ENCODE results near the gene ARHGDIB. TPM values are rescaled to one million over a fixed set of nuclear protein-coding genes. Genes with fewer than 3 reads are reported as not detected.

Gene ARHGDIB
- total RNA-seq, 1 donor from 2014 or later = 313 TPM

DNA sequence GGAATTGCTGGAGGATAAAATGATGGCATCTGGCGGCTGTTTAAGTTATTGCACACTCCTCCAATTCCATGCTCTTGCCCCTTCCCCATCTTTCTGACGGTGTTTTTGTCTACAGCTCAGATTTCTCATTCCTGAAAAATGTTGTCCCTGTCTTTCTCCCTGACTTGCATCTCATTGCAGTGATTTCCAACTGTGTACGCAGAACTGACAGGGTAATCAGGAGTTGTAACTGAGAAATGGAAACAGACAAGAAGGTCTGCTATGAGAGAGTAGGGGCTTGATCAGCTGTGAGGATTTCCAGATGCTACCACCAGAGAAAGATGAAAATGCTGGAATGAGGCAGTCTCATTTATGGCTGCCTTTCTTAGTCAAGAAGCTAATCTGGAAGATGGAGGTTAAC is 24.4 kb downstream of the ARHGDIB start:
- H3K4me1 ChIP-seq = no peaks in the 10 kb centered on the region
- H3K9me3 ChIP-seq = no peaks in the 10 kb centered on the region
- H3K27me3 ChIP-seq (ENCODE audit: low read depth) = no peaks in the 10 kb centered on the region
- no peak for TF ChIP-seq CTCF (IDR thresholded peaks at IDR 0.05)
- no peak overlapping the region for H3K4me3 ChIP-seq
- H3K36me3 ChIP-seq = peaks cover 7% of the 10 kb centered on the region
- intact Hi-C loops (cut with DNase I) = no loop called here
- ATAC-seq (no peak), DNase-seq (no peak)
- H3K27ac ChIP-seq = no peak overlapping the region

DNA sequence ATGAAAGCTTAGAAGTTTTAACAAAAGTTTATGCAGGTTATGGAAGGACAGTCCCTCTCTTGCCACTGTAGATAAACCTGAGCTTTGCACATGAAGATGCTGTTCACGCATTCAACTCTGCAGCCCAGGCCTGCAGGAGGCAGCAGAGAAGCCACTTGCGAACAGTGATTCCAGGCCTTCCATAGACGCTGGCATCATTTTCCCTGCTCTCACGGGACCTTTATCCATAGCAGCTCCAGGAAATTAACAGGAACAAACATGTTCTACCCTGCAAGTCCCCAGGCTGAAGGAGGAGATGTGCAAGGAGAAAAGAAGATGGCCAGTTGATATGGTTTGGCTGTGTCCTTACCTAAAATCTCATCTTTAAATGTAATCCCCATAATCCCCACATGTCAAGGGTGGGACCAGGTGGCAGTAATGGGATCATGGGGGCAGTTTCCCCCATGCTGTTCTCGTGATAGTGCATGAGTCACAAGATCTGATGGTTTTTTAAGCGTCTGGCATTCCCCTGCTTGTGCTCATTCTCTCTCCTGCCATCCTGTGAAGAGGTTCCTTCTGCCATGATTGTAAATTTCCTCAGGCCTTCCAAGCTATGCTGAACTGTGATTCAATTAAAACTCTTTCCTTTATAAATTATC is 25.1 kb downstream of the ARHGDIB start:
- Histone ChIP-seq H3K27ac (no peak overlapping the region), H3K36me3 (no peaks in the 10 kb centered on the region), H3K4me3 (no peak overlapping the region), H3K27me3 (ENCODE audit: low read depth) (no peaks in the 10 kb centered on the region), H3K9me3 (no peaks in the 10 kb centered on the region), H3K4me1 (no peaks in the 10 kb centered on the region)
- ATAC-seq = no peak
- intact Hi-C loops (cut with DNase I) = no loop called here
- peak; percentile 28 for TF ChIP-seq CTCF (IDR thresholded peaks at IDR 0.05)
- DNase-seq = no peak

GRCh38 chr12:14935031-14935430 is 26.4 kb downstream of the ARHGDIB start:
- ATAC-seq = peak; percentile 42 to 85
- no peak overlapping the region for H3K27ac ChIP-seq

GRCh38 chr12:14934511-14934910 is 26.9 kb downstream of the ARHGDIB start:
- intact Hi-C loops (cut with DNase I) = no loop called here
- no peaks in the 10 kb centered on the region for H3K27me3 ChIP-seq (ENCODE audit: low read depth)
- no peak for DNase-seq
- peaks cover 11% of the 10 kb centered on the region for H3K4me1 ChIP-seq
- no peak overlapping the region for H3K4me3 ChIP-seq
- no peaks in the 10 kb centered on the region for H3K9me3 ChIP-seq
- H3K27ac ChIP-seq = no peak overlapping the region
- ATAC-seq = no peak
- no peaks in the 10 kb centered on the region for H3K36me3 ChIP-seq
- no peak for TF ChIP-seq CTCF (IDR thresholded peaks at IDR 0.05)

More at GRCh38 chr12:14935031-14935430, 26.4 kb downstream of the ARHGDIB start:
- Histone ChIP-seq H3K36me3 (no peaks in the 10 kb centered on the region), H3K4me1 (peaks cover 9% of the 10 kb centered on the region), H3K4me3 (no peak overlapping the region), H3K27me3 (ENCODE audit: low read depth) (no peaks in the 10 kb centered on the region), H3K9me3 (no peaks in the 10 kb centered on the region)
- DNase-seq = no peak
- intact Hi-C loops (cut with DNase I) = no loop called here
- TF ChIP-seq CTCF (IDR thresholded peaks at IDR 0.05) = no peak

DNA sequence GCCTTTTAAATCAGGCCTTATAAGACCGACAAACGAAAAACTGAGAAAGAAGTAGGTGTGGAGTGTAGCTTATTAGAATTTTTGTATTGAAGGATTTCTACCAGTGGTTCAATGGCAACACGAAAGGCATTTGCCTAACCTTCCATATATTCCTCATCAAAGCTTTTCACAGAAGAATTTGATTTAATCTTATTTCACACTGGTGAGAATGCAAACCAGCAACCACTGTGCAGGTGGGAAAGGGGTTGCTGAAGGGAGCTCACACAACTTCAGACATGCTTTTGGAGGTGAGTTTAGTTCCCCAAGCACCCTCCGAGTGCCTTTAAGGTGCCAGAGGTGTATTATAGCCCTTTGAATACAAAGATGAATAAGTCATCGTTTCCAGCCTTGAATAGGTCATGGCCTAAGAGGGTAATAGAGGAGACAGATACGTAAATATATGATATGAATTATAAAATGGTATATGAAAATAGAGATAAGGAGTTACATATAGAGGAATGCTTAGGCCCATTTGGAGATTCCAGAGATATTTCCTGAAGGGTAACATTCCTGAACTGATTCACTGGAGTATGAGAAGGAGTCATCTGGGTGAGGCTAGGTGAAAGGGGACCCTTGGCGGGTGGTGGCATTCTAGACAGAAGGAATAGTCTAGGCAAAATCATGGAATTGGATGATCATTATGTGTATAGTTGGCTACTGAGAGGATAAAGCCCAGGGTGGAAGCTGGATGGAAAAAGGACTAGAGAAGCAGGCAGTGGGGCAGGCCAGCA is 29.4 kb downstream of the ARHGDIB start:
- intact Hi-C loops (cut with DNase I) = no loop called here
- no peak for TF ChIP-seq CTCF (IDR thresholded peaks at IDR 0.05)
- H3K27me3 ChIP-seq (ENCODE audit: low read depth) = no peaks in the 10 kb centered on the region
- ATAC-seq (no peak), DNase-seq (no peak)
- no peak overlapping the region for H3K4me3 ChIP-seq
- no peak overlapping the region for H3K27ac ChIP-seq
- no peaks in the 10 kb centered on the region for H3K36me3 ChIP-seq
- H3K9me3 ChIP-seq = no peaks in the 10 kb centered on the region
- peaks cover 11% of the 10 kb centered on the region for H3K4me1 ChIP-seq
